NCI-H446 treated with DMSO at 0.1 percent for 48 hours (cell line): ENCODE measurements around the gene MEST.
"Not testable (repeated sequence)": the region's sequence is repeated elsewhere in the genome, so short reads cannot be mapped to it uniquely, and the experiment has no call there.

Source experiments
- DNase-seq: peaks from one replicate; lab custom pipeline; 2025; lab: John Stamatoyannopoulos, UW

Gene MEST

GRCh38 chr7:130485734-130486113 lies 6.2 kb upstream of the MEST start:
- DNase-seq = no peak

- peak; percentile 53 for DNase-seq
Measured at GRCh38 chr7:130486114-130486953, 5.6 kb upstream of the MEST start.

GRCh38 chr7:130486954-130487436 lies 4.9 kb upstream of the MEST start:
- no peak for DNase-seq

- DNase-seq = no peak
Measured at GRCh38 chr7:130488392-130489139, 3.3 kb upstream of the MEST start.

GRCh38 chr7:130489140-130489983 lies 2.5 kb upstream of the MEST start:
- no peak for DNase-seq

GRCh38 chr7:130490311-130490791 lies 1.5 kb upstream of the MEST start:
- peak; percentile 42 for DNase-seq

- no peak for DNase-seq
Measured at GRCh38 chr7:130490888-130491804, 739 bp upstream of the MEST start.

- DNase-seq = no peak
Measured at GRCh38 chr7:130492523-130493274, 814 bp downstream of the MEST start.

GRCh38 chr7:130493275-130493873 lies 1.5 kb downstream of the MEST start:
- DNase-seq = no peak

GRCh38 chr7:130494431-130494858 lies 2.6 kb downstream of the MEST start:
- DNase-seq = no peak

- DNase-seq = no peak
Measured at GRCh38 chr7:130500463-130500862, 8.6 kb downstream of the MEST start.

- no peak for DNase-seq
Measured at GRCh38 chr7:130500910-130501309, 9.0 kb downstream of the MEST start.

- DNase-seq = no peak
Measured at GRCh38 chr7:130505753-130506152, 13.9 kb downstream of the MEST start.

GRCh38 chr7:130506358-130506757 lies 14.5 kb downstream of the MEST start:
- no peak for DNase-seq

- not testable (repeated sequence) for DNase-seq
Measured at GRCh38 chr7:130512038-130512437, 20.2 kb downstream of the MEST start.

GRCh38 chr7:130513447-130513846 lies 21.6 kb downstream of the MEST start:
- DNase-seq = no peak

- DNase-seq = no peak
Measured at GRCh38 chr7:130515315-130516040, 23.6 kb downstream of the MEST start.

- DNase-seq = no peak
Measured at GRCh38 chr7:130521258-130521951, 29.5 kb downstream of the MEST start.
